ENCODE measurements around the gene KIAA0319L.

GRCh38 chr1:35497571-35497970 lies 59.6 kb downstream of the KIAA0319L start:
- TF ChIP-seq, protein P1, sequence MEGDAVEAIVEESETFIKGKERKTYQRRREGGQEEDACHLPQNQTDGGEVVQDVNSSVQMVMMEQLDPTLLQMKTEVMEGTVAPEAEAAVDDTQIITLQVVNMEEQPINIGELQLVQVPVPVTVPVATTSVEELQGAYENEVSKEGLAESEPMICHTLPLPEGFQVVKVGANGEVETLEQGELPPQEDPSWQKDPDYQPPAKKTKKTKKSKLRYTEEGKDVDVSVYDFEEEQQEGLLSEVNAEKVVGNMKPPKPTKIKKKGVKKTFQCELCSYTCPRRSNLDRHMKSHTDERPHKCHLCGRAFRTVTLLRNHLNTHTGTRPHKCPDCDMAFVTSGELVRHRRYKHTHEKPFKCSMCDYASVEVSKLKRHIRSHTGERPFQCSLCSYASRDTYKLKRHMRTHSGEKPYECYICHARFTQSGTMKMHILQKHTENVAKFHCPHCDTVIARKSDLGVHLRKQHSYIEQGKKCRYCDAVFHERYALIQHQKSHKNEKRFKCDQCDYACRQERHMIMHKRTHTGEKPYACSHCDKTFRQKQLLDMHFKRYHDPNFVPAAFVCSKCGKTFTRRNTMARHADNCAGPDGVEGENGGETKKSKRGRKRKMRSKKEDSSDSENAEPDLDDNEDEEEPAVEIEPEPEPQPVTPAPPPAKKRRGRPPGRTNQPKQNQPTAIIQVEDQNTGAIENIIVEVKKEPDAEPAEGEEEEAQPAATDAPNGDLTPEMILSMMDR (IDR thresholded peaks at IDR 0.05), result no peak
- TF ChIP-seq ZFX (IDR thresholded peaks at IDR 0.05; ENCODE audit: borderline replicate concordance), result no peak

Data from 22Rv1 (cell line).